GM19025 (cell line): ENCODE data around the gene FZR1.

Source experiments
- ATAC-seq: cut with Tn5 transposase; IDR thresholded peaks from one replicate; pipeline ENCODE4 v1.9.1; 2021; ENCODE audit warnings: mild to moderate bottlenecking, low read depth, moderate library complexity; ENCODE audit not compliant: unreplicated experiment

FZR1 gene

GRCh38 chr19:3471954-3472655 is 34.0 kb upstream of the FZR1 start:
- ATAC-seq: no peak

DNA sequence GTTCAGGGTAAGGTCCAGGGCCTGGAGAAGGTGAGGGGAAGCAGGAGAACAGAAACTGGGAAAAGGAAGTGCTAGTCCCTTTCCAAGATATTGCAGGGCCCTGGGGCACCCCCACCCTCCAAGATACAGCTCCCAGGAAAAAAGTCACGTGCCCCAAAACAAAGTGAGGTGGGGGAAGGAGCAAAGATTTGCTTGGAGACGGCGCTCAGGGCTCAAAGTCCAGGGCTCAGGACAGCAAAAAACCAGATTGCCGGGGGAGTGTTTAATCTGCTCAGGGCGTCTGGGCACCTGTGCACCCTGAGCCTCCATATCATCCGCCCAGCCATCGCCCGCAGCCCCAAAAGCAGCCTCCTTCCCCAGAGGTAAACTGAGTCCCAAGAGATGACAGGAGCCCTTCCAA is 32.1 kb upstream of the FZR1 start:
- ATAC-seq: no peak

- no peak for ATAC-seq
Observed at GRCh38 chr19:3474614-3475013, 31.5 kb upstream of the FZR1 start.

- no peak for ATAC-seq
Observed at GRCh38 chr19:3475449-3475848, 30.7 kb upstream of the FZR1 start.

DNA sequence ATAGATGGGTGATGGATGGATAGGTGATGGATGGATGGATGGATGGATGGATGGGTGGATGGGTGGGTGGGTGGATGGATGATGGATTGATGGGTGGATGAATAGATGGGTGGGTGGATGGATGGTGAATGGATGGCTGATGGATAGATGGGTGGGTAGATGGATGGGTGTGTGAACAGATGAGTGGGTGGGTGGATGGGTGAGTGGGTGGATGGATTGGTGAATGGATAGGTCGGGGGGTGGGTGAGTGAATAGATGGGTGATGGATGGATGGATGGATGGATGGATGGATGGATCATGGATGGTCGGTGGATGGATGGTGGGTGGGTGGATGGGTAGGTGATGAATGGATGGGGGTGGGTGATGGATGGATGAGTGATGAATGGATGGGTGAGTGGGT is 29.3 kb upstream of the FZR1 start:
- ATAC-seq: no peak

GRCh38 chr19:3477506-3477905 is 28.6 kb upstream of the FZR1 start:
- ATAC-seq: no peak

GRCh38 chr19:3477951-3478350 is 28.2 kb upstream of the FZR1 start:
- no peak for ATAC-seq

GRCh38 chr19:3478409-3479176 is 27.5 kb upstream of the FZR1 start:
- ATAC-seq: no peak

DNA sequence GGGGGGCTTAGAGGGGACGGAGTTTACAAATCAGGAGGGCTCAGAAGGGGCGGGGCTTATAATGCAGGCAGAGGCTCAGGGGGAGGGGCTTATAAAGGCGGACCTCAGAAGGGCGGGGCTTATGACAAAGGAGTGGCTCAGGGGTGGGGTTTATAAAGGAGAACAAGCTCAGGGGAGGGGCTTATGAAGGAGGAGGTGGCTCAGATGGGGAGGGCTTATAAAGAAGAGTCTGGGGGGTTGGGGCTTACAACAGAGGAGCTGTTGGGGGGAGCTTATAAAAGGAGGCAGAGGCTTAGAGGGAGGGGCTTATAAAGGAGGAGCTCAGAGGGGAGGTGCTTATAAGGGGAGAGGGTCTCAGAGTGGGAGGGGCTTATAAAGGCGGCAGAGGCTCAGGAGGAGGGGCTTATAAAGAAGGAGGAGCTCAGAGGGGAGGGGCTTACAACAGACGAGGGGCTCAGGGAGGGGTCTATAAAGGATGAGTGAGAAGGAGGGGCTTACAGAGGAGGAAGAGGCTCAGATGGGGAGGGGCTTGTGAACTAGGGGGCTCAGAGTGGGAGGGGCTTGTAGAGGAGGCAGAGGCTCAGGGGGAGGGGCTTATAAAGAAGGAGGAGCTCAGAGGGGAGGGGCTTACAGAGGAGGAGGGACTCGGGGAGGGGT is 26.8 kb upstream of the FZR1 start:
- no peak for ATAC-seq

DNA sequence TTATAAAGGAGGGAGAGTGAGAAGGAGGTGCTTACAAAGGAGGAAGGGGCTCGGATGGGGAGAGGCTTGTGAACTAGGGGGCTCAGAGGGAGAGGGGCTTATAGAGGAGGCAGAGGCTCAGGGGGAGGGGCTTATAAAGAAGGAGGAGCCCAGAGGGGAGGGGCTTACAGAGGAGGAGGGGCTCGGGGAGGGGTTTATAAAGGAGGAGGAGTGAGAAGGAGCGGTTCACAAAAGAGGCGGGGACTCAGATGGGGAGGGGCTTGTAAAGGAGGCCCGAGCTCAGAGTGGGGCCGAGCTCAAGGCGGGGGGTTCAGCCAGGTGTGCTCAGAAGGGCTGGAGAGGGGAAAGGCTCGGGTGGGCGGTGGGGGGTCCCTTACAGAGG is 26.3 kb upstream of the FZR1 start:
- ATAC-seq: no peak

GRCh38 chr19:3480383-3481091 is 25.6 kb upstream of the FZR1 start, which contains the start of gene SMIM24:
Gene SMIM24 (minus strand): TSS chr19:3480525. CDS start chr19:3480463, 62 bp downstream.
- no peak for ATAC-seq

DNA sequence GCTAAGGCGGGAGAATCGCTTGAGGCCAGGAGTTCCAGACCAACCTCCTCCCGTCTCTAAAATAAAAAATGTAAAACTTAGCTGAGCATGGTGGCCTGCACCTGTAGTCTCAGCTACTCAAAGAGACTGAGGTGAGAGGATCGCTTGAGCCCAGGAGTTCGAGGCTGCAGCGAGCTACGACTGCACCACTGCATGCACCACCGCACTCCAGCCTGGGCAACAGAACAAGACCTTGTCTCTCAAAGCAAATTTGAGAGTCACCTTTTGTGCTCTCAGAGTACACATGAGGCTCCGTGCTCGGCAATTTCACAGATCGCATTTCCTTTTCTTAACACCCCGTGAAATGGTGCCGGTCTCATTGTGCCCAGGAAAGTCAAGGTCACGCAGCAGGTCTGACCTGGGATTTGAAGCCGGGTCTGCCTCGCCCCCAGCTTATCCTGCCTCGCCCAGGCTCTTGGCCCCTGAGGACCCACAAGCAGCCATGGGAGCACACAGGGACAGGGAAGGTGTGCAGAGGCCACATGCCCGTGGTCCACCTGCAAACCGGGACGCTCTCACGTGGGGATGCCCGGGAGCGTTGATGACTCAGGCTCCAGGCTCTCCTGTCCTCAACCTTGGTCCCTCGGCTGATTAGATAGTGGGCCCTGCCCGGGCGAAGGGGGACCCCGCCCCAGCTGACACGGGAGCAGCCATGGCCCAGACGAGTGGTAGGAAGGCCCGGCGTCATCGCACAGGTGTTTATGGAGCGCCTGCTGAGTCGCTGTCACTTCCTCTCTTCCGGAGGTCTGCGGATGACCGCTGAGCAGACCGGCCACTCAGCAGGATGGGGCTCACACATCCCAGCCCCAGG is 24.6 kb upstream of the FZR1 start:
- ATAC-seq: no peak

DNA sequence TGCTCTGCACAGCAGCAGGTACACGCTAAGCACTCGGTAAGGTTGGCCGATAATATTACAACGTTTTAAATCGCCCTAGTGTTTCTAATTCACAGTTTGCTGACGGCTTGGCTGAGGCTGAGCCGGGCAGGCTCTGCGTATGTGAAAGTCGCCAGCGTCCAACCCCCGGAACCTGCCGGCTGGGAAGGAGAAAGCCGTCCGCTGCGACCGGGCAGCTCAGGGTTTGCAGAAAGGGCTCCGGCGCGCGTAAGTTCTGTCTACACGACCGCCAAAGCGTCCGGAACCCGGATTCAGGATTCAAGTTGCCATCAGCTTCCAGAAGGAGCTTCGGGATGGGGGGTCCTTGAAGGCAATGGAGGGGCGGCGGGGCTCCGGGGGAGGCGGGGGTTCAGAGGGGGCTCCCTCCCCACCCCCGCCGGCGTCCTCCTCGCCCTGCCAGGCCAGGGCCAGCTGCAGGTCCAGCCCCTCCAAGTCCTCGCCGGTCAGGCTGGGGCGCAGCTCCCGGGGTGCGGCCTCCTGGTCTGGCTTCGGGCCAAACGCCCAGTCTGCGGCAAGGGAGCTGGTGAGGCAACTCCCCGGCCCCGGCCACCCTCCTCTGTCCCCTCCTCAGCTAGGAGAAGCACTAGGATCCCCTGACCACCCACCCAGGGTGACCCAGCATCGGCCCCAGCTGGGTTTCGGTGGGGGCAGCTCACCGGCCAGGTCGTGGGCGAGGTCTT is 23.4 kb upstream of the FZR1 start:
- ATAC-seq: no peak

DNA sequence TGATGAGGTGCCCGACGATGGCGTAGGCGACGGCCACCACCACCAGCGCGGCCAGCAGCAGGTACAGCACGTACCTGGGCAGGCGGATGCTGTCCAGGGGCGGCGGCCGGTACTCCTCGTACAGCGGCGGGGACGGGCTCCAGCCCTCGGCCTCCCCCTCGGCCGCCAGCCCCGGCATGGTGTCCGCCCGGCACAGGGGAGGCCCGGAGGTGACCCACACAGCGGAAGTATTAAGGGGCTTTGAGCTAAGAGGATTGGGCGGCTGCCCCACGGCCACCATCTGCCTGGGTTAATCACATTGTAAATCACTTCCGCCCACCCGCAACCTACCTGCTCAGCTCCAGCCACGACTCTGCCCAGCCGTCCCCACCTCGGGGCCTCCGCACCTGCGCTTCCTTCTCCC is 22.9 kb upstream of the FZR1 start, which contains the start of gene SMIM44:
TSS of gene SMIM44 (minus strand) at position 216 of the 403 bp plus-strand sequence. CDS start at position 178, 38 bp downstream.
- no peak for ATAC-seq

GRCh38 chr19:3491396-3492119 is 14.6 kb upstream of the FZR1 start:
- ATAC-seq: no peak

- no peak for ATAC-seq
Observed at GRCh38 chr19:3492131-3492839, 13.8 kb upstream of the FZR1 start.

DNA sequence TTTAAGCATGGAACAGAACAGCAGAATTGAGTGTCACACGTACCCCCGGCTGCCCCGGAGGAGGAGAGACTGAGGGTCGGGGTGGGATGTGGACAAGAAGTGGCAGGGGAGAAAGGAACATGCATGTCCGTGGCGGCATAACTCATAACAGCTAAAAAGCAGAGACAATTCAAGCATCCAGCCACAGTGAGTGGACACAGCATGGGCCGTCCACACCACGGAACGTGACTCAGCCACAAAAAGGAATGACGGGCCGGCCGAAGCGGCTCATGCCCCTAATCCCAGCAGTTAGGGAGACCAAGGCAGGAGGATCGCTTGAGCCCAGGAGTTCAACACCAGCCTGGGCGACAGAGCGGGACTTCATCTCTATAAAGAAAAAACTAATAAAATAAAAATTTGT is 13.2 kb upstream of the FZR1 start:
- ATAC-seq: no peak

- no peak for ATAC-seq
Observed at GRCh38 chr19:3493651-3494050, 12.5 kb upstream of the FZR1 start.
